DOHH2 (cell line): ENCODE measurements around the gene C7orf57.

Experiments
- H3F3A ChIP-seq: fragments of 200-600 bp; sonication (generic), shearing (Covaris generic); 2 replicates; pipeline ENCODE4 v1.6.0; 2016; ENCODE audit warnings: antibody characterized with exemption, mild to moderate bottlenecking; ENCODE audit not compliant: control insufficient read depth, insufficient read depth
- H3K27ac ChIP-seq: fragments of 200-600 bp; sonication (generic); 2 replicates; pipeline ENCODE4 v1.5.1; 2014; ENCODE audit warnings: low read depth, mild to moderate bottlenecking, low read length, moderate library complexity
- H3K27me3 ChIP-seq: fragments of 200-600 bp; sonication (generic); 2 replicates; pipeline ENCODE4 v1.6.1; 2014; ENCODE audit warnings: mild to moderate bottlenecking, low read length, mixed read lengths; ENCODE audit not compliant: control insufficient read depth
- H3K36me3 ChIP-seq: fragments of 200-600 bp; sonication (generic); 2 replicates; pipeline ENCODE4 v1.6.1; 2014; ENCODE audit warnings: mild to moderate bottlenecking, low read length, moderate library complexity, mixed read lengths; ENCODE audit not compliant: control insufficient read depth
- H3K4me1 ChIP-seq: fragments of 200-600 bp; sonication (generic); 2 replicates; pipeline ENCODE4 v1.6.1; 2014; ENCODE audit warnings: mild to moderate bottlenecking, low read length, mixed read lengths; ENCODE audit not compliant: control insufficient read depth
- H3K4me2 ChIP-seq: fragments of 200-600 bp; sonication (generic); 2 replicates; pipeline ENCODE4 v1.6.0; 2014; ENCODE audit warnings: mild to moderate bottlenecking, low read length, moderate library complexity
- H3K4me3 ChIP-seq: fragments of 200-600 bp; sonication (generic); 2 replicates; pipeline ENCODE4 v1.5.1; 2014; ENCODE audit warnings: mild to moderate bottlenecking, low read length, mixed read lengths
- H3K79me2 ChIP-seq: fragments of 200-600 bp; sonication (generic); 2 replicates; pipeline ENCODE4 v1.6.1; 2014; ENCODE audit warnings: mild to moderate bottlenecking, low read length, mixed read lengths; ENCODE audit not compliant: control insufficient read depth
- H3K9me2 ChIP-seq: fragments of 200-600 bp; sonication (generic); replicated peaks from 2 replicates; pipeline ENCODE4 v1.6.1; 2014; ENCODE audit warnings: mild to moderate bottlenecking, low read length, mixed read lengths; ENCODE audit not compliant: control insufficient read depth
- H3K9me3 ChIP-seq: fragments of 200-600 bp; sonication (generic); 2 replicates; pipeline ENCODE4 v1.6.1; 2014; ENCODE audit warnings: antibody characterized with exemption, low read length, mixed read lengths; ENCODE audit not compliant: control insufficient read depth, insufficient read depth
- H4K20me1 ChIP-seq: fragments of 200-600 bp; sonication (generic); 2 replicates; pipeline ENCODE4 v1.6.0; 2014; ENCODE audit warnings: low read depth, mild to moderate bottlenecking, antibody characterized with exemption, low read length, moderate library complexity; ENCODE audit not compliant: control insufficient read depth, insufficient read depth
- CTCF ChIP-seq: fragments of 200-600 bp; sonication (generic); IDR thresholded peaks from one replicate; pipeline ENCODE4 v1.5.1; 2014; ENCODE audit warnings: antibody characterized with exemption, mild to moderate bottlenecking, low read depth, low read length; ENCODE audit not compliant: poor library complexity, severe bottlenecking
- EZH2phosphoT487 ChIP-seq: fragments of 200-600 bp; sonication (generic); IDR thresholded peaks from 2 replicates; pipeline ENCODE4 v1.6.1; 2017; ENCODE audit warnings: borderline replicate concordance, mild to moderate bottlenecking, antibody characterized with exemption, low read length, moderate library complexity, mixed read lengths

C7orf57 gene

GRCh38 chr7:48009954-48010353 lies 25.4 kb upstream of the C7orf57 start:
- Histone ChIP-seq H3K4me2 (no peak overlapping the region), H3K4me3 (no peak overlapping the region), H3K27ac (no peak overlapping the region), H3K9me2 (no peaks in the 10 kb centered on the region), H3K9me3 (no peaks in the 10 kb centered on the region), H3K79me2 (no peaks in the 10 kb centered on the region), H3K27me3 (peaks cover 3% of the 10 kb centered on the region), H3F3A (no peaks in the 10 kb centered on the region), H3K4me1 (0 out of 2 replicates have a peak, but pooled peaks cover 4% of the 10 kb centered on the region), H4K20me1 (no peaks in the 10 kb centered on the region), H3K36me3 (no peaks in the 10 kb centered on the region)
- no peak for TF ChIP-seq EZH2phosphoT487
- TF ChIP-seq CTCF, result no peak

GRCh38 chr7:48011323-48011722 lies 24.0 kb upstream of the C7orf57 start:
- Histone ChIP-seq H3K9me2 (no peaks in the 10 kb centered on the region), H3K79me2 (no peaks in the 10 kb centered on the region), H4K20me1 (no peaks in the 10 kb centered on the region), H3K4me2 (no peak overlapping the region), H3F3A (no peaks in the 10 kb centered on the region), H3K36me3 (no peaks in the 10 kb centered on the region), H3K4me3 (no peak overlapping the region), H3K9me3 (no peaks in the 10 kb centered on the region), H3K4me1 (0 out of 2 replicates have a peak, but pooled peaks cover 4% of the 10 kb centered on the region), H3K27me3 (no peaks in the 10 kb centered on the region; the same call in 1 of the 2 replicates), H3K27ac (no peak overlapping the region)
- TF ChIP-seq EZH2phosphoT487 (no peak), CTCF (no peak)

GRCh38 chr7:48011951-48012350 lies 23.4 kb upstream of the C7orf57 start:
- no peaks in the 10 kb centered on the region for H3K9me2 ChIP-seq
- H3K9me3 ChIP-seq, result no peaks in the 10 kb centered on the region
- no peaks in the 10 kb centered on the region for H3K79me2 ChIP-seq
- 0 out of 2 replicates have a peak, but pooled peaks cover 4% of the 10 kb centered on the region for H3K4me1 ChIP-seq
- no peak overlapping the region for H3K4me2 ChIP-seq
- H3K36me3 ChIP-seq, result no peaks in the 10 kb centered on the region
- no peak for TF ChIP-seq EZH2phosphoT487
- TF ChIP-seq CTCF, result no peak
- no peaks in the 10 kb centered on the region for H3F3A ChIP-seq
- no peak overlapping the region for H3K27ac ChIP-seq
- no peaks in the 10 kb centered on the region for H4K20me1 ChIP-seq
- no peak overlapping the region for H3K4me3 ChIP-seq
- H3K27me3 ChIP-seq, result no peaks in the 10 kb centered on the region; the same call in 1 of the 2 replicates

GRCh38 chr7:48016641-48017040 lies 18.7 kb upstream of the C7orf57 start:
- Histone ChIP-seq H3K79me2 (no peaks in the 10 kb centered on the region), H4K20me1 (no peaks in the 10 kb centered on the region), H3K4me2 (no peak overlapping the region), H3K9me2 (no peaks in the 10 kb centered on the region), H3K4me3 (no peak overlapping the region), H3K9me3 (no peaks in the 10 kb centered on the region), H3K27ac (no peak overlapping the region), H3K4me1 (no peaks in the 10 kb centered on the region), H3F3A (no peaks in the 10 kb centered on the region), H3K27me3 (no peaks in the 10 kb centered on the region), H3K36me3 (no peaks in the 10 kb centered on the region)
- TF ChIP-seq EZH2phosphoT487, result no peak
- TF ChIP-seq CTCF, result no peak
